Panc1 (cell line): ENCODE data around the gene ABCB6. TPM values are rescaled to one million over a fixed set of nuclear protein-coding genes. Genes with fewer than 3 reads are reported as not detected.

Experiments used
- ATAC-seq: fragments of 200-7000 bp; cut with Tn5 transposase; 2 replicates; pipeline ENCODE4 v1.9.1; 2020; ENCODE audit warnings: mild to moderate bottlenecking, moderate library complexity
- BruUV-seq: library from RNA; stranded (reverse); fragments of 400-500 nt; replicated peaks from 2 replicates; lab custom pipeline; 2021; lab: Mats Ljungman, UMichigan
- CTCF ChIA-PET: fragments of 300-600 bp; sonication (Branson Sonifier 250); formaldehyde crosslinking; loops from one replicate; lab custom pipeline; 2022; ENCODE audit warnings: antibody characterized with exemption; lab: Charles Lee
- POLR2A ChIA-PET: fragments of 300-600 bp; sonication (Branson Sonifier 250); formaldehyde crosslinking; loops from one replicate; lab custom pipeline; 2022; ENCODE audit warnings: antibody characterized with exemption; lab: Charles Lee
- DNase-seq: peaks from one replicate; pipeline ENCODE4 v3.0.0-alpha.2; 2010; ENCODE audit warnings: low read depth, low spot score
- H3K27ac ChIP-seq: 2 replicates; pipeline ENCODE4 v1.5.1; 2011; ENCODE audit warnings: mild to moderate bottlenecking, low read length, inconsistent platforms
- H3K27me3 ChIP-seq: fragments of 200-500 bp; sonication (Bioruptor generic); 2 replicates; pipeline ENCODE4 v1.6.0; 2014; ENCODE audit warnings: low read length, inconsistent platforms; ENCODE audit not compliant: control insufficient read depth, insufficient read depth
- H3K36me3 ChIP-seq: fragments of 200-500 bp; sonication (Bioruptor generic); 2 replicates; pipeline ENCODE4 v1.5.1; 2014; ENCODE audit warnings: inconsistent platforms, mild to moderate bottlenecking, low read length, moderate library complexity; ENCODE audit not compliant: control insufficient read depth, insufficient read depth
- H3K4me1 ChIP-seq: 2 replicates; pipeline ENCODE4 v1.5.1; 2011; ENCODE audit warnings: inconsistent platforms, mild to moderate bottlenecking, low read length, moderate library complexity; ENCODE audit not compliant: control insufficient read depth, insufficient read depth
- H3K4me3 ChIP-seq, 2 experiments: 2 replicates each; pipeline ENCODE4 v1.5.1; 2011 to 2012; ENCODE audit warnings: low read depth in 2 of 2, low read length in 2 of 2, mild to moderate bottlenecking in 2 of 2, inconsistent platforms in 1 of 2, moderate library complexity in 1 of 2
- H3K9me3 ChIP-seq: fragments of 200-500 bp; sonication (Bioruptor generic); 2 replicates; pipeline ENCODE4 v1.5.1; 2014; ENCODE audit warnings: low read depth, mild to moderate bottlenecking, inconsistent platforms, low read length, moderate library complexity; ENCODE audit not compliant: control insufficient read depth, insufficient read depth
- POLR2AphosphoS5 ChIP-seq: IDR thresholded peaks from 2 replicates; pipeline ENCODE4 v1.6.1; 2012; ENCODE audit warnings: mild to moderate bottlenecking, low read depth, low read length, moderate library complexity
- SIN3A ChIP-seq: IDR thresholded peaks from 2 replicates; pipeline ENCODE4 v1.6.1; 2012; ENCODE audit warnings: low read depth, mild to moderate bottlenecking, low read length, moderate library complexity, borderline replicate concordance; ENCODE audit not compliant: insufficient read depth
- TCF7L2 ChIP-seq: IDR thresholded peaks from 2 replicates; pipeline ENCODE4 v1.6.1; 2011; ENCODE audit warnings: mild to moderate bottlenecking, low read depth, low read length, inconsistent platforms
- in situ Hi-C: cut with HindIII; loops from 2 replicates; pipeline ENCODE4 v1.10.0; 2016; ENCODE audit warnings: low sequenced_read_pairs, low pct_unique_long_range_greater_than_20kb
- intact Hi-C: fragments of 100-400 bp; cut with micrococcal nuclease; formaldehyde crosslinking; loops from one replicate; pipeline ENCODE4 v1.10.0; 2022; ENCODE audit not compliant: unreplicated experiment
- total RNA-seq: library from RNA; stranded (reverse); gene quantifications from one replicate; pipeline ENCODE4 v1.2.1, GENCODE V29; 2021; ENCODE audit not compliant: unreplicated experiment
- TF ChIP-seq, protein P1 (sequence below): fragments of 450-650 bp; IDR thresholded peaks from 2 replicates; pipeline ENCODE4 v1.5.1; 2017; ENCODE audit warnings: mild to moderate bottlenecking
- TF ChIP-seq, protein P2 (sequence below), 2 experiments: IDR thresholded peaks; 2 replicates each; pipeline ENCODE4 v1.6.1; 2011 to 2012; ENCODE audit warnings: low read depth in 2 of 2, control low read depth in 1 of 2, low read length in 1 of 2, mild to moderate bottlenecking in 1 of 2, moderate library complexity in 1 of 2; ENCODE audit not compliant: insufficient read depth in 1 of 2

The ABCB6 gene
- total RNA-seq, 1 experiment from 2014 or later = 19.0 TPM

GRCh38 chr2:219225350-219225749, 6.6 kb upstream of the ABCB6 start:
- intact Hi-C loops (no loop called here), in situ Hi-C loops (no loop called here)
- no peak overlapping the region for H3K4me3 ChIP-seq
- H3K27me3 ChIP-seq = no peaks in the 10 kb centered on the region
- H3K36me3 ChIP-seq = peaks cover 10% of the 10 kb centered on the region; the same call in 1 of the 2 replicates
- ChIA-PET CTCF (no interaction called here), POLR2A (no interaction called here)
- no peaks in the 10 kb centered on the region for H3K9me3 ChIP-seq
- TF ChIP-seq, protein P1, sequence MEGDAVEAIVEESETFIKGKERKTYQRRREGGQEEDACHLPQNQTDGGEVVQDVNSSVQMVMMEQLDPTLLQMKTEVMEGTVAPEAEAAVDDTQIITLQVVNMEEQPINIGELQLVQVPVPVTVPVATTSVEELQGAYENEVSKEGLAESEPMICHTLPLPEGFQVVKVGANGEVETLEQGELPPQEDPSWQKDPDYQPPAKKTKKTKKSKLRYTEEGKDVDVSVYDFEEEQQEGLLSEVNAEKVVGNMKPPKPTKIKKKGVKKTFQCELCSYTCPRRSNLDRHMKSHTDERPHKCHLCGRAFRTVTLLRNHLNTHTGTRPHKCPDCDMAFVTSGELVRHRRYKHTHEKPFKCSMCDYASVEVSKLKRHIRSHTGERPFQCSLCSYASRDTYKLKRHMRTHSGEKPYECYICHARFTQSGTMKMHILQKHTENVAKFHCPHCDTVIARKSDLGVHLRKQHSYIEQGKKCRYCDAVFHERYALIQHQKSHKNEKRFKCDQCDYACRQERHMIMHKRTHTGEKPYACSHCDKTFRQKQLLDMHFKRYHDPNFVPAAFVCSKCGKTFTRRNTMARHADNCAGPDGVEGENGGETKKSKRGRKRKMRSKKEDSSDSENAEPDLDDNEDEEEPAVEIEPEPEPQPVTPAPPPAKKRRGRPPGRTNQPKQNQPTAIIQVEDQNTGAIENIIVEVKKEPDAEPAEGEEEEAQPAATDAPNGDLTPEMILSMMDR = no peak
- TF ChIP-seq, protein P2, sequence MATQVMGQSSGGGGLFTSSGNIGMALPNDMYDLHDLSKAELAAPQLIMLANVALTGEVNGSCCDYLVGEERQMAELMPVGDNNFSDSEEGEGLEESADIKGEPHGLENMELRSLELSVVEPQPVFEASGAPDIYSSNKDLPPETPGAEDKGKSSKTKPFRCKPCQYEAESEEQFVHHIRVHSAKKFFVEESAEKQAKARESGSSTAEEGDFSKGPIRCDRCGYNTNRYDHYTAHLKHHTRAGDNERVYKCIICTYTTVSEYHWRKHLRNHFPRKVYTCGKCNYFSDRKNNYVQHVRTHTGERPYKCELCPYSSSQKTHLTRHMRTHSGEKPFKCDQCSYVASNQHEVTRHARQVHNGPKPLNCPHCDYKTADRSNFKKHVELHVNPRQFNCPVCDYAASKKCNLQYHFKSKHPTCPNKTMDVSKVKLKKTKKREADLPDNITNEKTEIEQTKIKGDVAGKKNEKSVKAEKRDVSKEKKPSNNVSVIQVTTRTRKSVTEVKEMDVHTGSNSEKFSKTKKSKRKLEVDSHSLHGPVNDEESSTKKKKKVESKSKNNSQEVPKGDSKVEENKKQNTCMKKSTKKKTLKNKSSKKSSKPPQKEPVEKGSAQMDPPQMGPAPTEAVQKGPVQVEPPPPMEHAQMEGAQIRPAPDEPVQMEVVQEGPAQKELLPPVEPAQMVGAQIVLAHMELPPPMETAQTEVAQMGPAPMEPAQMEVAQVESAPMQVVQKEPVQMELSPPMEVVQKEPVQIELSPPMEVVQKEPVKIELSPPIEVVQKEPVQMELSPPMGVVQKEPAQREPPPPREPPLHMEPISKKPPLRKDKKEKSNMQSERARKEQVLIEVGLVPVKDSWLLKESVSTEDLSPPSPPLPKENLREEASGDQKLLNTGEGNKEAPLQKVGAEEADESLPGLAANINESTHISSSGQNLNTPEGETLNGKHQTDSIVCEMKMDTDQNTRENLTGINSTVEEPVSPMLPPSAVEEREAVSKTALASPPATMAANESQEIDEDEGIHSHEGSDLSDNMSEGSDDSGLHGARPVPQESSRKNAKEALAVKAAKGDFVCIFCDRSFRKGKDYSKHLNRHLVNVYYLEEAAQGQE (IDR thresholded peaks at IDR 0.05; ENCODE audit: insufficient read depth in 1 of 2, low read depth in 2 of 2, low read length in 1 of 2) = no peak
- no peak for TF ChIP-seq POLR2AphosphoS5
- no peak for TF ChIP-seq SIN3A
- no peak for TF ChIP-seq TCF7L2
- no TSS peak for BruUV-seq
- no peak for ATAC-seq
- no peak for DNase-seq
- peaks cover 8% of the 10 kb centered on the region for H3K4me1 ChIP-seq
- H3K27ac ChIP-seq = no peak overlapping the region

- no peaks in the 10 kb centered on the region for H3K9me3 ChIP-seq
- in situ Hi-C loops = no loop called here
- POLR2A ChIA-PET = no interaction called here
- H3K27me3 ChIP-seq = no peaks in the 10 kb centered on the region
- peaks cover 12% of the 10 kb centered on the region for H3K4me1 ChIP-seq
- ATAC-seq (no peak), DNase-seq (no peak)
- no peak overlapping the region for H3K4me3 ChIP-seq
- H3K36me3 ChIP-seq = peaks cover 7% of the 10 kb centered on the region; the same call in 1 of the 2 replicates
- CTCF ChIA-PET = no interaction called here
- H3K27ac ChIP-seq = no peak overlapping the region
- intact Hi-C loops = no loop called here
- BruUV-seq = no TSS peak
- TF ChIP-seq TCF7L2 = no peak
- TF ChIP-seq, protein P2 (IDR thresholded peaks at IDR 0.05; ENCODE audit: insufficient read depth in 1 of 2, low read depth in 2 of 2, low read length in 1 of 2) = no peak
- TF ChIP-seq POLR2AphosphoS5 = no peak
- TF ChIP-seq SIN3A = no peak
- TF ChIP-seq, protein P1 = no peak
These were observed 5.3 kb upstream of the ABCB6 start for GRCh38 chr2:219223831-219224610.
